Measurements from ENCODE around the gene DNAAF1.

DNA sequence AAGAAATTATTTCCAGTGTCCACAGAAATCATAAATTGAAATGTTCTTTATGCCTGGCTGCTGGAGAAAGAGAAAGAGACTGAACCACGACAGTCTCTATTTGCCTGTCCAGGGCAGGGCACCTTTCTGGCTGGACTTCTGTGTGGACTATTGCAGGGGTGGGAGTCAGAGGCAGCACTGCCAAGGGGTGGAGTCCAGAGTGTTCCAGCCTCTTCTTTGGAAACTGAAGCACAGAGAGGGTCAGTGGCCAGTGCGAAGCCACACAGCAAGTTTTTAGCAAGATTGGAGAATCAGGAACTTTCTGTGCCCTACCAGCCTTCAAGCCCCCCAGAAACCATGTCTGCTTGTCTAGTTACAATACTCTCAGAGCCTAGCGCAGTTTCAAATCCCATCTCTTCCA is 79.4 kb downstream of the DNAAF1 start:
- TF ChIP-seq, protein P1, sequence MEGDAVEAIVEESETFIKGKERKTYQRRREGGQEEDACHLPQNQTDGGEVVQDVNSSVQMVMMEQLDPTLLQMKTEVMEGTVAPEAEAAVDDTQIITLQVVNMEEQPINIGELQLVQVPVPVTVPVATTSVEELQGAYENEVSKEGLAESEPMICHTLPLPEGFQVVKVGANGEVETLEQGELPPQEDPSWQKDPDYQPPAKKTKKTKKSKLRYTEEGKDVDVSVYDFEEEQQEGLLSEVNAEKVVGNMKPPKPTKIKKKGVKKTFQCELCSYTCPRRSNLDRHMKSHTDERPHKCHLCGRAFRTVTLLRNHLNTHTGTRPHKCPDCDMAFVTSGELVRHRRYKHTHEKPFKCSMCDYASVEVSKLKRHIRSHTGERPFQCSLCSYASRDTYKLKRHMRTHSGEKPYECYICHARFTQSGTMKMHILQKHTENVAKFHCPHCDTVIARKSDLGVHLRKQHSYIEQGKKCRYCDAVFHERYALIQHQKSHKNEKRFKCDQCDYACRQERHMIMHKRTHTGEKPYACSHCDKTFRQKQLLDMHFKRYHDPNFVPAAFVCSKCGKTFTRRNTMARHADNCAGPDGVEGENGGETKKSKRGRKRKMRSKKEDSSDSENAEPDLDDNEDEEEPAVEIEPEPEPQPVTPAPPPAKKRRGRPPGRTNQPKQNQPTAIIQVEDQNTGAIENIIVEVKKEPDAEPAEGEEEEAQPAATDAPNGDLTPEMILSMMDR (IDR thresholded peaks at IDR 0.05) = no peak
- TF ChIP-seq POLR2A (IDR thresholded peaks at IDR 0.05) = no peak
